Measurements from ENCODE around the gene RGS16.

DNA sequence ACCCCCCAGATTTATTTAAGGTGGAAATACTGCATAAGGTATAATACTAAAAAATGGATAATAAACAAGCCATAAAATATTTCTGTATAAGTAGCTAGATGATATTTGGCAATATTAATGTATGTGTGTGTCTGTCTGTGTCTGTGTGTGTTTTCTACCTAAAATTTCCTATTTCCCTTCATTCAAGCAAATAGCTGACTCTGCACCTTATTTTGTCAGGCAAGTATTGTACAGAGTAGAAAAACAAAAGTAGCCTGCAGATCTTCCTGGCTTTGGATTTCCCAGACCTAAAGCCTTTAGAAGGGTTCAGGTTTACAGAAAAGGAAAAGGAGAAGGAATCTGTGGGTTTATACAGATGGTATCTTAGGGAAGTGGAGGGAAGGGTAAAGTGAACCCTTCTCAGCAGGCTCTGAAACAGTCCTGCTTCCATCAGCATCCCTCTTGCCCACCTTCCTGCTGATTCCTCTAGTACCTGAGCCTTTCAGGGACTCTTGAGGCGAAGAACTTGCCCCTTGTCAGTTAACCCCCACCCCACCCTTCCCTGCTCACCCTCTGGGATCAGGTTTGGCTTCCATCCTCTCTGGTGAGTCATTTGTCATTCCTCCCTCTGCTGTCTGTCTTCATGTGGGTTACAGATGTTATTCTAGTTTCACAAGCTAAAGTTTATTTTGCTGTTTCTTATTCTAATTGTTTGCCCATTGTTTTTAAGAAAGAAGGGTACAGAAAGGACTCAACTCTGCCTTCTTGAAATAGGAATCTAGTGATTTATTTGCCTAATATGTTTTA is 21.7 kb upstream of the RGS16 start:
- TF ChIP-seq CTCF (IDR thresholded peaks at IDR 0.05; ENCODE audit: poor library complexity) (no peak), EZH2 (IDR thresholded peaks at IDR 0.05; ENCODE audit: borderline replicate concordance) (no peak)
